ENCODE measurements around the gene BET1L. TPM values are rescaled to one million over a fixed set of nuclear protein-coding genes. Genes with fewer than 3 reads are reported as not detected.
A peak's percentile ranks its signal among the peaks of the same experiment; 100 is the strongest.
"Not testable (repeated sequence)": the region's sequence is repeated elsewhere in the genome, so short reads cannot be mapped to it uniquely, and the experiment has no call there.

The BET1L gene
- total and polyA plus RNA-seq, 12 donors: 16.2 to 89.7 (median 45.5) TPM

- intact Hi-C loops (cut with DNase I): loop anchor here in 1 of 2 donors (5.0 kb wide), 1 partner anchor 165 kb away; no protein-coding TSS in a partner anchor
- H3K4me1 ChIP-seq (replicated peaks in 1 of 2): peaks cover 0 to 7% of the 10 kb centered on the region in 2 donors
- no peak overlapping the region for H3K27ac ChIP-seq
- DNase-seq: peak in 4 of 7 donors; percentile 1 to 21 (median 13)
- no peaks in the 10 kb centered on the region for H3K27me3 ChIP-seq
- peaks cover 0 to 8% of the 10 kb centered on the region in 2 donors for H3K36me3 ChIP-seq (replicated peaks in 1 of 2)
- H3K4me3 ChIP-seq: no peak overlapping the region
- 80 to 86% (median 84%) methylated on average over 8 to 9 of the region's 9 CpGs for WGBS, 4 donors
- H3K9me3 ChIP-seq (replicated peaks in 1 of 3): no peaks in the 10 kb centered on the region
- TF ChIP-seq, protein P1, sequence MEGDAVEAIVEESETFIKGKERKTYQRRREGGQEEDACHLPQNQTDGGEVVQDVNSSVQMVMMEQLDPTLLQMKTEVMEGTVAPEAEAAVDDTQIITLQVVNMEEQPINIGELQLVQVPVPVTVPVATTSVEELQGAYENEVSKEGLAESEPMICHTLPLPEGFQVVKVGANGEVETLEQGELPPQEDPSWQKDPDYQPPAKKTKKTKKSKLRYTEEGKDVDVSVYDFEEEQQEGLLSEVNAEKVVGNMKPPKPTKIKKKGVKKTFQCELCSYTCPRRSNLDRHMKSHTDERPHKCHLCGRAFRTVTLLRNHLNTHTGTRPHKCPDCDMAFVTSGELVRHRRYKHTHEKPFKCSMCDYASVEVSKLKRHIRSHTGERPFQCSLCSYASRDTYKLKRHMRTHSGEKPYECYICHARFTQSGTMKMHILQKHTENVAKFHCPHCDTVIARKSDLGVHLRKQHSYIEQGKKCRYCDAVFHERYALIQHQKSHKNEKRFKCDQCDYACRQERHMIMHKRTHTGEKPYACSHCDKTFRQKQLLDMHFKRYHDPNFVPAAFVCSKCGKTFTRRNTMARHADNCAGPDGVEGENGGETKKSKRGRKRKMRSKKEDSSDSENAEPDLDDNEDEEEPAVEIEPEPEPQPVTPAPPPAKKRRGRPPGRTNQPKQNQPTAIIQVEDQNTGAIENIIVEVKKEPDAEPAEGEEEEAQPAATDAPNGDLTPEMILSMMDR (IDR thresholded peaks at IDR 0.05): no peak
- TF ChIP-seq POLR2A (IDR thresholded peaks at IDR 0.05): no peak
These were observed 9.4 kb downstream of the BET1L start for GRCh38 chr11:197741-198235.

DNA sequence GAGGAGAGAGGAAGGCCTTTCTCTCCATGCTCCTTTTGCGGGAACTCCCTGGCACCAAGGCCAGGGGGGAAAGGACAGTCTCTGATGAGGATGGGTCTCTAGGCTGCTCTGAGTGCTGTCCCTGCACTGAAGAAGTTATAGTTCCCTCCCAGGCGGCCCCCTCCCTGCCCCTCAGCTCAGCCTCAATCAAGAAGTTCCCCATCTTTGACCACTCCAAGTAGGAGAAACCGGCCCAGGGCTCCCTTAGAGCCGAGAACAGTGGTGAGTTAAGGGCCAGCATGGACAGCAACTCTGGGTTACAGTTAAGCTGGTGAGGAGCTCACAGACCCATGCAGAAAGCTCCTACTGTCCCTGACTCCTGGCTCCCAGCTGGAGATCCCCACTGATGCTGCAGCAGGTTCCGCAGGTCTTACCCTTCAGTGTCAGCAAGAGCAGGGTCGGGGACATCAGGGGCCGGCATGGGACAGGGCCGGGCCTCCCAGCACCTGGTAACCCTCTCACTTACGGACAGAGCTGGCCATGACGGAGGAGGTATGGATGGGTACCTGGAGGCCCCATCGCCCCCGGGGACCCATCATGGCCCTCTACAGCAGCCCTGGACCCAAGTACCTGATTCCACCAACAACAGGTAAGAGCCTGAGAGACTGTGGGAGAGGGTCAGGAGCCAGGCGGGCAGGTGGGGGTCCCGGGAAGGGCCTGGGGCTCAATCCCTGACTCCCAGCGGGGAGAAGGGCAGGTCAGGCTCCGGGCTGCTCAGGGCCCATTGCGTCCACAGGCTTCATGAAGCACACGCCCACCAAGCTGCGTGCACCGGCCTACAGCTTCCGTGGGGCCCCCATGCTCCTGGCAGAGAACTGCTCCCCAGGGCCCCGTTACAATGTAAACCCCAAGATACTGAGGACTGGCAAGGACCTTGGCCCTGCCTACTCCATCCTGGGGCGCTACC lies 10.1 kb downstream of the BET1L start:
- Histone ChIP-seq H3K9me3 (replicated peaks in 1 of 3) (no peaks in the 10 kb centered on the region), H3K36me3 (replicated peaks in 1 of 2) (peaks cover 0 to 7% of the 10 kb centered on the region in 2 donors), H3K4me3 (no peak overlapping the region), H3K27me3 (no peaks in the 10 kb centered on the region), H3K27ac (no peak overlapping the region), H3K4me1 (replicated peaks in 1 of 2) (peaks cover 0 to under 1% of the 10 kb centered on the region in 2 donors)
- intact Hi-C loops (cut with DNase I): loop anchor here in 1 of 2 donors (5.0 kb wide), 1 partner anchor 165 kb away; no protein-coding TSS in a partner anchor
- 71 to 85% (median 81%) methylated on average over 9 to 23 of the region's 23 CpGs for WGBS, 4 donors
- peak in 3 of 7 donors; percentile 0 to 12 (median 10) for DNase-seq
- no peak for TF ChIP-seq POLR2A (IDR thresholded peaks at IDR 0.05)
- TF ChIP-seq, protein P1 (IDR thresholded peaks at IDR 0.05): no peak

- intact Hi-C loops (cut with DNase I); H3K4me3 ChIP-seq; H3K27ac ChIP-seq; H3K36me3 ChIP-seq (replicated peaks in 1 of 2); H3K27me3 ChIP-seq; H3K9me3 ChIP-seq (replicated peaks in 1 of 3); H3K4me1 ChIP-seq (replicated peaks in 1 of 2): not testable (repeated sequence)
- 67 to 76% (median 71%) methylated on average over 4 to 5 of the region's 5 CpGs for WGBS, 4 donors
- DNase-seq: peak in 4 of 7 donors; percentile 8 to 48 (median 18)
These were observed 13.7 kb downstream of the BET1L start for GRCh38 chr11:193481-193880.

- H3K4me3 ChIP-seq; H3K4me1 ChIP-seq (replicated peaks in 1 of 2); intact Hi-C loops (cut with DNase I); H3K27me3 ChIP-seq; H3K36me3 ChIP-seq (replicated peaks in 1 of 2); H3K9me3 ChIP-seq (replicated peaks in 1 of 3); H3K27ac ChIP-seq; DNase-seq: not testable (repeated sequence)
- WGBS, 4 donors: 59 to 90% (median 88%) methylated on average over 2 to 6 of the region's 11 CpGs; no CpG with 5 or more reads in 1 of the 4 donors
These were observed 14.5 kb downstream of the BET1L start, which contains the start of gene SCGB1C1 for GRCh38 chr11:192674-193128. SCGB1C1 (plus strand) TSS chr11:193078; CDS start chr11:193100, 22 bp downstream.
